H1 (cell line): ENCODE data around the gene MASTL. TPM values are rescaled to one million over a fixed set of nuclear protein-coding genes. Genes with fewer than 3 reads are reported as not detected.

Source experiments
- CTCF ChIA-PET: fragments of 300-600 bp; sonication (Branson Sonifier 250); formaldehyde crosslinking; loops from one replicate; lab custom pipeline; 2021; ENCODE audit not compliant: partially characterized antibody; lab: Charles Lee
- POLR2A ChIA-PET: fragments of 300-600 bp; sonication (Branson Sonifier 250); formaldehyde crosslinking; loops from one replicate; lab custom pipeline; 2021; ENCODE audit warnings: inconsistent platforms; ENCODE audit not compliant: partially characterized antibody; lab: Charles Lee
- DNase-seq, 2 experiments: peaks; one replicate each; pipeline versions ENCODE4 v3.0.0 to v3.0.0-alpha.2; 2010 to 2022; ENCODE audit warnings: low spot score in 2 of 2, low read depth in 1 of 2, mixed read lengths in 1 of 2
- FAIRE-seq: peaks from 2 replicates; lab custom pipeline; 2011; peaks lifted over from hg19 to GRCh38; lab: Jason Lieb, UNC
- H2AFZ ChIP-seq: 2 replicates; pipeline ENCODE4 v1.8.1; 2012; ENCODE audit warnings: low read length, inconsistent platforms
- H2AK5ac ChIP-seq: 2 replicates; pipeline ENCODE4 v1.6.1; 2013; ENCODE audit warnings: low read depth, low read length
- H2BK120ac ChIP-seq: replicated peaks from 2 replicates; pipeline ENCODE3; 2013; ENCODE audit warnings: low read depth, low read length, inconsistent platforms
- H2BK12ac ChIP-seq: 2 replicates; pipeline ENCODE4 v1.6.1; 2013; ENCODE audit warnings: low read depth, low read length
- H2BK15ac ChIP-seq: 2 replicates; pipeline ENCODE4 v1.6.1; 2013; ENCODE audit warnings: low read length
- H2BK20ac ChIP-seq: 2 replicates; pipeline ENCODE4 v1.6.1; 2013; ENCODE audit warnings: low read length
- H2BK5ac ChIP-seq: 2 replicates; pipeline ENCODE4 v1.6.1; 2013; ENCODE audit warnings: low read depth, low read length
- H3K14ac ChIP-seq: 2 replicates; pipeline ENCODE4 v1.6.1; 2013; ENCODE audit warnings: inconsistent platforms; ENCODE audit not compliant: insufficient read length
- H3K18ac ChIP-seq: 2 replicates; pipeline ENCODE4 v1.6.1; 2013; ENCODE audit warnings: low read length; ENCODE audit errors: extremely low read depth
- H3K23ac ChIP-seq: 2 replicates; pipeline ENCODE4 v1.6.1; 2013; ENCODE audit warnings: inconsistent platforms; ENCODE audit not compliant: insufficient read length
- H3K23me2 ChIP-seq: 2 replicates; pipeline ENCODE4 v1.6.1; 2013; ENCODE audit warnings: low read depth, low read length
- H3K27ac ChIP-seq: 2 replicates; pipeline ENCODE4 v1.6.1; 2011; ENCODE audit warnings: low read depth, low read length, inconsistent platforms
- H3K27me3 ChIP-seq, 4 experiments: replicated peaks in 1 of 4; 1 replicate in 1 of 4; 2 replicates in 3 of 4; pipeline versions ENCODE4 v1.6.1 to v1.8.1; 2011 to 2013; ENCODE audit warnings: low read length in 3 of 4, mild to moderate bottlenecking in 3 of 4, inconsistent platforms in 2 of 4, mixed read lengths in 2 of 4, moderate library complexity in 1 of 4; ENCODE audit not compliant: control insufficient read depth in 3 of 4, insufficient read depth in 3 of 4; ENCODE audit errors: extremely low read depth in 1 of 4
- H3K36me3 ChIP-seq, 4 experiments: 2 replicates each; pipeline versions ENCODE4 v1.6.1 to v1.8.1; 2011 to 2013; ENCODE audit warnings: mild to moderate bottlenecking in 4 of 4, low read length in 3 of 4, moderate library complexity in 2 of 4, control low read depth in 1 of 4, inconsistent platforms in 1 of 4; ENCODE audit not compliant: insufficient read depth in 4 of 4, control insufficient read depth in 2 of 4
- H3K4ac ChIP-seq: replicated peaks from 2 replicates; pipeline ENCODE3; 2013; ENCODE audit warnings: low read length, low read depth, mixed read lengths, inconsistent platforms; ENCODE audit not compliant: insufficient read length
- H3K4me1 ChIP-seq, 4 experiments: replicated peaks in 1 of 4; 1 replicate in 1 of 4; 2 replicates in 3 of 4; pipeline versions ENCODE4 v1.6.1 to v1.8.1; 2011 to 2013; ENCODE audit warnings: low read length in 3 of 4, inconsistent platforms in 2 of 4, mixed read lengths in 1 of 4; ENCODE audit not compliant: insufficient read depth in 4 of 4, control insufficient read depth in 3 of 4
- H3K4me2 ChIP-seq, 2 experiments: 2 replicates each; pipeline versions ENCODE4 v1.6.1 to v1.8.1; 2011 to 2013; ENCODE audit warnings: low read depth in 2 of 2, low read length in 2 of 2, control low read depth in 1 of 2, inconsistent platforms in 1 of 2, mild to moderate bottlenecking in 1 of 2; ENCODE audit not compliant: insufficient read depth in 1 of 2
- H3K4me3 ChIP-seq, 4 experiments: fragments of 200-600, 300-600 bp in 1 of 4; sonication (generic), shearing (Covaris generic), sonication (Bioruptor Twin) in 1 of 4; 2 replicates each; pipeline versions ENCODE4 v1.5.1 to v1.8.1; 2011 to 2016; ENCODE audit warnings: low read length in 4 of 4, low read depth in 3 of 4, control low read depth in 2 of 4, inconsistent platforms in 2 of 4, mild to moderate bottlenecking in 2 of 4, mixed read lengths in 1 of 4, moderate library complexity in 1 of 4; ENCODE audit not compliant: insufficient read depth in 2 of 4; ENCODE audit errors: extremely low read depth in 1 of 4
- H3K56ac ChIP-seq: replicated peaks from 2 replicates; pipeline ENCODE3; 2013; ENCODE audit warnings: low read depth, mild to moderate bottlenecking, mixed read lengths, low read length, inconsistent platforms; ENCODE audit not compliant: insufficient read length
- H3K79me1 ChIP-seq: 2 replicates; pipeline ENCODE4 v1.6.1; 2013; ENCODE audit warnings: low read depth, low read length, control low read depth
- H3K79me2 ChIP-seq, 2 experiments: 2 replicates each; pipeline versions ENCODE4 v1.6.1 to v1.8.1; 2012 to 2013; ENCODE audit warnings: low read length in 2 of 2, mild to moderate bottlenecking in 2 of 2, inconsistent platforms in 1 of 2; ENCODE audit not compliant: insufficient read depth in 2 of 2, control insufficient read depth in 1 of 2
- H3K9ac ChIP-seq, 4 experiments: replicated peaks in 1 of 4; 1 replicate in 1 of 4; 2 replicates in 3 of 4; pipeline versions ENCODE4 v1.6.1 to v1.8.1; 2011 to 2013; ENCODE audit warnings: low read depth in 3 of 4, low read length in 3 of 4, control low read depth in 2 of 4, mild to moderate bottlenecking in 2 of 4, moderate library complexity in 2 of 4, inconsistent platforms in 1 of 4; ENCODE audit errors: extremely low read depth in 1 of 4
- H3K9me3 ChIP-seq, 2 experiments: 2 replicates each; pipeline versions ENCODE4 v1.6.1 to v1.8.1; 2012 to 2013; ENCODE audit warnings: mild to moderate bottlenecking in 2 of 2, moderate library complexity in 2 of 2, control low read depth in 1 of 2, inconsistent platforms in 1 of 2, low read depth in 1 of 2, low read length in 1 of 2, mixed read lengths in 1 of 2; ENCODE audit not compliant: insufficient read depth in 2 of 2
- H4K20me1 ChIP-seq, 2 experiments: replicated peaks in 1 of 2; 2 replicates each; pipeline versions ENCODE3 to v1.8.1; 2011 to 2013; ENCODE audit warnings: inconsistent platforms in 2 of 2, low read length in 2 of 2, mild to moderate bottlenecking in 1 of 2; ENCODE audit not compliant: insufficient read depth in 2 of 2, control insufficient read depth in 1 of 2
- H4K5ac ChIP-seq: 2 replicates; pipeline ENCODE4 v1.6.1; 2013; ENCODE audit warnings: low read length, low read depth, mixed read lengths, inconsistent platforms; ENCODE audit not compliant: insufficient read length
- H4K8ac ChIP-seq: 2 replicates; pipeline ENCODE4 v1.8.0; 2013; ENCODE audit warnings: mild to moderate bottlenecking, moderate library complexity, low read length, inconsistent platforms; ENCODE audit not compliant: insufficient read depth; ENCODE audit errors: extremely low read depth
- H4K91ac ChIP-seq: replicated peaks from 2 replicates; pipeline ENCODE3; 2013; ENCODE audit warnings: low read length, mixed read lengths, inconsistent platforms; ENCODE audit not compliant: insufficient read length
- CEBPB ChIP-seq: IDR thresholded peaks from 2 replicates; pipeline ENCODE4 v1.6.1; 2012; ENCODE audit warnings: low read depth, low read length
- CHD1 ChIP-seq: IDR thresholded peaks from 2 replicates; pipeline ENCODE4 v1.6.1; 2012; ENCODE audit warnings: low read depth, low read length, improper control_type of control experiment
- CHD2 ChIP-seq: IDR thresholded peaks from 2 replicates; pipeline ENCODE4 v1.6.1; 2012; ENCODE audit warnings: low read length, improper control_type of control experiment
- EZH2 ChIP-seq: fragments of 200-600 bp; sonication (generic); IDR thresholded peaks from 2 replicates; pipeline ENCODE4 v1.7.1; 2012; ENCODE audit warnings: low read depth, mild to moderate bottlenecking, moderate library complexity, low read length, inconsistent platforms; ENCODE audit not compliant: severe bottlenecking
- HDAC2 ChIP-seq, 2 experiments: fragments of 300-600 bp in 1 of 2; sonication (generic) in 1 of 2; IDR thresholded peaks; 2 replicates each; pipeline ENCODE4 v1.6.1; 2011 to 2012; ENCODE audit warnings: low read depth in 2 of 2, low read length in 2 of 2, mild to moderate bottlenecking in 2 of 2, moderate library complexity in 2 of 2, borderline replicate concordance in 1 of 2, inconsistent platforms in 1 of 2
- JUND ChIP-seq: IDR thresholded peaks from 2 replicates; pipeline ENCODE4 v1.6.1; 2011; ENCODE audit warnings: mild to moderate bottlenecking, improper control_type of control experiment, low read length
- KDM4A ChIP-seq: IDR thresholded peaks from one replicate; pipeline ENCODE4 v1.7.1; 2012; ENCODE audit warnings: low read depth, mild to moderate bottlenecking, moderate library complexity, low read length, inconsistent platforms; ENCODE audit not compliant: severe bottlenecking
- PHF8 ChIP-seq: fragments of 200-600 bp; sonication (generic); conservative IDR thresholded peaks from 2 replicates; pipeline ENCODE4 v1.7.1; 2012; ENCODE audit warnings: low read depth, mild to moderate bottlenecking, inconsistent platforms, low read length, moderate library complexity
- SIN3A ChIP-seq, 2 experiments: IDR thresholded peaks in 1 of 2; conservative IDR thresholded peaks in 1 of 2; 2 replicates each; pipeline ENCODE4 v1.6.1; 2011 to 2012; ENCODE audit warnings: low read length in 2 of 2, improper control_type of control experiment in 1 of 2, low read depth in 1 of 2, mild to moderate bottlenecking in 1 of 2
- SP1 ChIP-seq: IDR thresholded peaks from 2 replicates; pipeline ENCODE4 v1.6.1; 2011; ENCODE audit warnings: low read depth, low read length
- SP2 ChIP-seq: IDR thresholded peaks from 2 replicates; pipeline ENCODE4 v1.6.1; 2012; ENCODE audit warnings: mild to moderate bottlenecking, low read length, inconsistent platforms
- SP4 ChIP-seq: IDR thresholded peaks from 2 replicates; pipeline ENCODE4 v1.6.1; 2012; ENCODE audit warnings: low read length, inconsistent platforms
- TEAD4 ChIP-seq: IDR thresholded peaks from 2 replicates; pipeline ENCODE4 v1.6.1; 2012; ENCODE audit warnings: low read depth, low read length, inconsistent platforms, mixed read lengths
- YY1 ChIP-seq: IDR thresholded peaks from 2 replicates; pipeline ENCODE4 v1.6.1; 2011; ENCODE audit warnings: low read depth, mild to moderate bottlenecking, low read length
- ZNF274 ChIP-seq: IDR thresholded peaks from 2 replicates; pipeline ENCODE4 v1.7.0; 2012; ENCODE audit warnings: low read length, borderline replicate concordance; ENCODE audit errors: extremely low read depth
- WGBS, 2 experiments: shearing (Covaris generic) in 1 of 2; methylation state at CpG; one replicate each; pipeline versions ENCODE4 v1.1.6 to v1.1.7; 2013 to 2015; ENCODE audit warnings: low lambda C conversion rate in 2 of 2, mixed read lengths in 2 of 2, inconsistent platforms in 1 of 2, low coverage in 1 of 2, missing lambda C conversion rate in 1 of 2; ENCODE audit not compliant: insufficient replicate concordance in 2 of 2, insufficient coverage in 1 of 2, insufficient read length in 1 of 2; ENCODE audit errors: extremely low coverage in 1 of 2, missing lambda C conversion rate in 1 of 2; 5-methylcytosine and 5-hydroxymethylcytosine counted together
- polyA plus RNA-seq, 7 experiments: library from polyadenylated mRNA; depleted of rRNA in 3 of 7; stranded (reverse) in 5 of 7; unstranded in 2 of 7; fragments of >200 nt in 5 of 7; fragments of 200-250 nt in 2 of 7; gene quantifications; 1 replicate in 5 of 7; 2 replicates in 1 of 7; 4 replicates in 1 of 7; pipeline versions ENCODE4 v1.2.1 to v1.2.3, GENCODE V29; 2011 to 2013; ENCODE audit warnings: missing spikeins in 2 of 7, mixed read lengths in 2 of 7
- total RNA-seq: library from RNA; stranded (reverse); fragmentation: NEBNext Ultra II Directional; extraction: Animal tissue kit (Norgen Biotek cat#: 25700); gene quantifications from 2 replicates; pipeline ENCODE4 v1.2.1, GENCODE V29; 2021

Gene MASTL
- total and polyA plus RNA-seq, 2 of the 8 experiments (the other 6 are each of a cell fraction or from before 2014, with no cell fraction given), result 14.9 to 42.5 TPM

- Histone ChIP-seq H4K5ac (no peak overlapping the region), H3K27ac (no peak overlapping the region), H3K79me1 (no peaks in the 10 kb centered on the region), H2AK5ac (no peak overlapping the region), H3K18ac (no peak overlapping the region), H3K9me3 (no peaks in the 10 kb centered on the region), H3K4me2 (no peak overlapping the region), H2BK120ac (no peak overlapping the region), H3K56ac (no peak overlapping the region), H3K4ac (no peak overlapping the region), H3K23me2 (no peaks in the 10 kb centered on the region; the same call in 1 of the 2 replicates), H3K27me3 (no peaks in the 10 kb centered on the region), H3K4me3 (no peak overlapping the region), H3K9ac (no peak overlapping the region), H2AFZ (no peak overlapping the region), H3K23ac (no peak overlapping the region), H2BK20ac (no peak overlapping the region), H4K8ac (no peak overlapping the region), H2BK15ac (no peak overlapping the region), H3K14ac (no peak overlapping the region), H4K91ac (no peak overlapping the region), H3K4me1 (no peaks in the 10 kb centered on the region), H4K20me1 (no peaks in the 10 kb centered on the region), H3K79me2 (no peaks in the 10 kb centered on the region), H2BK12ac (no peak overlapping the region), H3K36me3 (peaks cover 11 to 37% (median 25%) of the 10 kb centered on the region in 4 experiments), H2BK5ac (no peak overlapping the region)
- 95% methylated on average over 1 of the region's 1 CpG; no CpG with 5 or more reads in 1 of the 2 experiments for WGBS, 2 experiments
- FAIRE-seq (no peak), DNase-seq (no peak)
- ChIA-PET CTCF (interaction anchor here (0.7 to 1.2 kb wide), 7 partner anchors 15 to 181 kb away, joined by 3 to 5 read pairs (median 3); no protein-coding TSS in a partner anchor), POLR2A (interaction anchor here (0.9 to 2.8 kb wide), 8 partner anchors 8 to 34 kb away, joined by 3 to 9 read pairs (median 4); partner anchors contain the start of gene YME1L1)
- no peak for TF ChIP-seq CEBPB
- no peak for TF ChIP-seq CHD1
- TF ChIP-seq SIN3A (conservative IDR thresholded peaks at IDR 0.05 in 1 of 2, IDR thresholded peaks at IDR 0.05 in 1 of 2; ENCODE audit: low read depth in 1 of 2, low read length in 2 of 2), result no peak
- no peak for TF ChIP-seq SP1
- TF ChIP-seq EZH2, result no peak
- no peak for TF ChIP-seq TEAD4
- no peak for TF ChIP-seq JUND
- no peak for TF ChIP-seq KDM4A
- TF ChIP-seq CHD2, result no peak
- TF ChIP-seq SP4, result no peak
- TF ChIP-seq ZNF274, result no peak
- no peak for TF ChIP-seq HDAC2 (IDR thresholded peaks at IDR 0.05; ENCODE audit: borderline replicate concordance in 1 of 2, low read depth in 2 of 2, low read length in 2 of 2)
- TF ChIP-seq YY1, result no peak
- TF ChIP-seq PHF8, result no peak
- no peak for TF ChIP-seq SP2
Observed at GRCh38 chr10:27188259-27188658, 33.1 kb downstream of the MASTL start.
